Measurements from ENCODE around the gene PPP2R5E. TPM values are rescaled to one million over a fixed set of nuclear protein-coding genes. Genes with fewer than 3 reads are reported as not detected.

The PPP2R5E gene
- total RNA-seq, 1 donor from 2014 or later, result 67.7 TPM

DNA sequence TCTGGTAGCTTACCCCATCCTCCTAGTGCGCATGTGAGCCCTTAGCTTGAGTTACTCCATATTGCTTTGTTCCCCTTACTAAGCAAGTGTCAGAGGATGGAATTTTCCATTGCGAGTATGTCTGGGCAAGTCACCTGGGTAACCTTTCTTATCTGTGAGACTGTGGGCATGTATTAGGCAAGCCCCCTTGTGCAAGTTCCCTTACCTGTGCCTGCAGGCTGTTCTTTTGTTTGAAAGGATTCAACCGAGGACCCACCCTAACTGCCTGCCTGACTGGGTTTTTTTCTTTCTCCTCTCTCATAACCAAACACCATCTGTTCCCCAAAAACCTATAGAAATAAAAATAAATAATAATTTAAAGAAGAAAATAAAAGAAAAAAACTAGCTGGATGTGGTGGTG is 22.3 kb upstream of the PPP2R5E start:
- Mint-ChIP-seq H3K36me3 (ENCODE audit: unreplicated experiment) (no peaks in the 10 kb centered on the region), H3K4me1 (ENCODE audit: low read depth, unreplicated experiment) (no peaks in the 10 kb centered on the region), H3K4me3 (ENCODE audit: unreplicated experiment) (no peak overlapping the region), H3K27ac (ENCODE audit: unreplicated experiment) (no peak overlapping the region), H3K27me3 (ENCODE audit: unreplicated experiment) (no peaks in the 10 kb centered on the region), H3K9me3 (ENCODE audit: unreplicated experiment) (no peaks in the 10 kb centered on the region)
- TF ChIP-seq, protein P1, sequence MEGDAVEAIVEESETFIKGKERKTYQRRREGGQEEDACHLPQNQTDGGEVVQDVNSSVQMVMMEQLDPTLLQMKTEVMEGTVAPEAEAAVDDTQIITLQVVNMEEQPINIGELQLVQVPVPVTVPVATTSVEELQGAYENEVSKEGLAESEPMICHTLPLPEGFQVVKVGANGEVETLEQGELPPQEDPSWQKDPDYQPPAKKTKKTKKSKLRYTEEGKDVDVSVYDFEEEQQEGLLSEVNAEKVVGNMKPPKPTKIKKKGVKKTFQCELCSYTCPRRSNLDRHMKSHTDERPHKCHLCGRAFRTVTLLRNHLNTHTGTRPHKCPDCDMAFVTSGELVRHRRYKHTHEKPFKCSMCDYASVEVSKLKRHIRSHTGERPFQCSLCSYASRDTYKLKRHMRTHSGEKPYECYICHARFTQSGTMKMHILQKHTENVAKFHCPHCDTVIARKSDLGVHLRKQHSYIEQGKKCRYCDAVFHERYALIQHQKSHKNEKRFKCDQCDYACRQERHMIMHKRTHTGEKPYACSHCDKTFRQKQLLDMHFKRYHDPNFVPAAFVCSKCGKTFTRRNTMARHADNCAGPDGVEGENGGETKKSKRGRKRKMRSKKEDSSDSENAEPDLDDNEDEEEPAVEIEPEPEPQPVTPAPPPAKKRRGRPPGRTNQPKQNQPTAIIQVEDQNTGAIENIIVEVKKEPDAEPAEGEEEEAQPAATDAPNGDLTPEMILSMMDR (IDR thresholded peaks at IDR 0.05; ENCODE audit: partially characterized antibody, unreplicated experiment), result no peak
- DNase-seq, result no peak

DNA sequence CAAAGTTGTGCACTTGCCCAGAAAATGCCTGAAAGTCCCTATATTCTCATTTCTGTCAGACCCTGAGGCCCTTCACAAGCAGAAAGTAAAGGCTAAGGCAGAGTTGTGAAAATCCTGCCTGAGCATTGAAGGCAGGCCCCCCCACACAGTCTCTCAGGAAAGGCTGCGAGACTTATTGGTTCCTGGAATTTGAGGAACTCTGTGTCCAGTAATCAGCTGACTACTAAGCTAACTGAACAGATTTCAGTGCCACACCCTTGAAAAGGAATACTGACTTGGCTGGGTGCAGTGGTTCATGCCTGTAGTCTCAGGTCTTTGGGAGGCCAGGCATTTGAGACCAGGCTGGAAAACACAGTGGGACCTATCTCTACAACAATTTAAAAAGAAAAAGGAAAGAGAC is 21.1 kb upstream of the PPP2R5E start:
- Mint-ChIP-seq H3K27me3 (ENCODE audit: unreplicated experiment) (no peaks in the 10 kb centered on the region), H3K4me3 (ENCODE audit: unreplicated experiment) (no peak overlapping the region), H3K36me3 (ENCODE audit: unreplicated experiment) (no peaks in the 10 kb centered on the region), H3K9me3 (ENCODE audit: unreplicated experiment) (no peaks in the 10 kb centered on the region), H3K4me1 (ENCODE audit: low read depth, unreplicated experiment) (no peaks in the 10 kb centered on the region), H3K27ac (ENCODE audit: unreplicated experiment) (no peak overlapping the region)
- DNase-seq, result no peak
- TF ChIP-seq, protein P1 (IDR thresholded peaks at IDR 0.05; ENCODE audit: partially characterized antibody, unreplicated experiment), result no peak

DNA sequence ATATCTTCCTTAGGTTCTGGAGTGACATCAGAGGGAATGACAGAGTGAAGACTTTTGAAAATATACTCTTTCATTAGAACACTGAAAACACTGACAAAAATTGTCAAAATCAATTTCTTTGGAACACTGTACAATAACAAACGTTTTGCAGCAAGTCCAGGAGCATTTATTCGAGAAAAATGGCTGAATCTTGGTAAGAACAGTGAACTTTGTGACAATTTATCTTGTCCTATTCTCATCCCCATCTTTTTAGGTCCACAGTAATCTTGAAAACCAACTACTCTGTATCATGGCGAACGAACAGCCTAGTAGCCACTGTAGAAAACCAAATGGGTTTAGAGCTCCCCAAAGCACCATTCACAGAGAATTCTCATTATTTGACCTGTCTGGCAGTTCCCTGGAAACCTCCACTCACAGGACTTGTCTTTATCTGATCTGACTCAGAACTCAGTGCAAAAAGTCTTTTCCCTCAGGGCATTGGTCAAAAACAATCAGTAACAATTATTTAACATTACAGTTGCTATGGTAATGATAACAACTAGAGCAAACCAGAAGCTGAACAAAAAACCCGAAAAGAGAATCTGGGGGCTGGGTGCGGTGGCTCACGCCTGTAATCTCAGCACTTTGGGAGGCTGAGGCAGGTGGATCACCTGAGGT is 20.3 kb upstream of the PPP2R5E start:
- Mint-ChIP-seq H3K9me3 (ENCODE audit: unreplicated experiment) (no peaks in the 10 kb centered on the region), H3K4me1 (ENCODE audit: low read depth, unreplicated experiment) (no peaks in the 10 kb centered on the region), H3K4me3 (ENCODE audit: unreplicated experiment) (no peak overlapping the region), H3K27me3 (ENCODE audit: unreplicated experiment) (no peaks in the 10 kb centered on the region), H3K27ac (ENCODE audit: unreplicated experiment) (no peak overlapping the region), H3K36me3 (ENCODE audit: unreplicated experiment) (no peaks in the 10 kb centered on the region)
- TF ChIP-seq, protein P1 (IDR thresholded peaks at IDR 0.05; ENCODE audit: partially characterized antibody, unreplicated experiment), result no peak
- DNase-seq, result no peak

DNA sequence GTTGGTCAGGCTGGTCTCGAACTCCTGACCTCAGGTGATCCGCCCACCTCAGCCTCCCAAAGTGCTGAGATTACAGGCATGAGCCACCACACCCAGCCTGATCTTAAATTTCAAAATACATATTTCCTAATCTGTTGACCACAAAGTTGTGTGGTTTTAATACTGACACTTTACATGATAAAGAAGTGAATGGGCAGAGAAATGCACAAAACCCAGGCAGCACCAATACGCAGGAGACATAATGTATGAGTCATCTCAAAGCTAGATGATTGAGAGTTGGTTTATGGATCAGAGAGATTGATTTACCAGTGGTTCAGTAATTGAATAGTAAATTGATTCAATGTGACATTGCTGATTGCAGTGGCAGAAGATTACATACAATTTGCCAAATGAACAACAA is 19.2 kb upstream of the PPP2R5E start:
- DNase-seq, result no peak
- H3K36me3 Mint-ChIP-seq (ENCODE audit: unreplicated experiment), result no peaks in the 10 kb centered on the region
- H3K9me3 Mint-ChIP-seq (ENCODE audit: unreplicated experiment), result no peaks in the 10 kb centered on the region
- no peaks in the 10 kb centered on the region for H3K4me1 Mint-ChIP-seq (ENCODE audit: low read depth, unreplicated experiment)
- no peak overlapping the region for H3K27ac Mint-ChIP-seq (ENCODE audit: unreplicated experiment)
- no peak overlapping the region for H3K4me3 Mint-ChIP-seq (ENCODE audit: unreplicated experiment)
- H3K27me3 Mint-ChIP-seq (ENCODE audit: unreplicated experiment), result no peaks in the 10 kb centered on the region
- TF ChIP-seq, protein P1 (IDR thresholded peaks at IDR 0.05; ENCODE audit: partially characterized antibody, unreplicated experiment), result no peak

DNA sequence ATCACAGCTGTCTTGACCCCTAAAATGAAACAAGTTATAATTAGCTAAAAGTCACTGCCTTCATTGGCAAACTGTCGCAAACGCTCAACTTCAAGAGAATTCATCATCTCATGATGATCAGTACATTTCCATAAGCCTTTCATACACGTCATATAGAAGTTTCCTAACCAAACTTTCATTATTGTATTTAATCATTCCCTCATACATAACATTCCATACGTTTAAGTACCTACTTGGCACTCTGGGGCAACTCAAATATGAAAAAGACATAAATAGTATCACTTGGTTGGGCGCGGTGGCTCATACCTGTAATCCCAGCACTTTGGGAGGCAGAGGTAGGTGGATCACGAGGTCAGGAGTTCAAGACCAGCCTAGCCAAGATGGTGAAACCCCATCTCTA is 12.4 kb upstream of the PPP2R5E start:
- H3K4me3 Mint-ChIP-seq (ENCODE audit: unreplicated experiment), result no peak overlapping the region
- H3K27ac Mint-ChIP-seq (ENCODE audit: unreplicated experiment), result no peak overlapping the region
- TF ChIP-seq, protein P1 (IDR thresholded peaks at IDR 0.05; ENCODE audit: partially characterized antibody, unreplicated experiment), result no peak
- H3K36me3 Mint-ChIP-seq (ENCODE audit: unreplicated experiment), result no peaks in the 10 kb centered on the region
- peaks cover 3% of the 10 kb centered on the region for H3K9me3 Mint-ChIP-seq (ENCODE audit: unreplicated experiment)
- H3K4me1 Mint-ChIP-seq (ENCODE audit: low read depth, unreplicated experiment), result no peaks in the 10 kb centered on the region
- DNase-seq, result no peak
- H3K27me3 Mint-ChIP-seq (ENCODE audit: unreplicated experiment), result peaks cover 5% of the 10 kb centered on the region

Data from glutamatergic neuron (in vitro differentiated cells).